Activated CD8-positive, alpha-beta memory T cell treated with anti-CD3 and anti-CD28 coated beads for 4 hours (primary cell): Measurements from ENCODE around the gene IZUMO3.
"Not testable (repeated sequence)": the region's sequence is repeated elsewhere in the genome, so short reads cannot be mapped to it uniquely, and the experiment has no call there.

Experiments used
- DNase-seq, 2 donors: peaks; one replicate each; pipeline ENCODE4 v3.0.0-alpha.2; 2020; ENCODE audit warnings: low read depth in 2 of 2

Gene IZUMO3, protein sequence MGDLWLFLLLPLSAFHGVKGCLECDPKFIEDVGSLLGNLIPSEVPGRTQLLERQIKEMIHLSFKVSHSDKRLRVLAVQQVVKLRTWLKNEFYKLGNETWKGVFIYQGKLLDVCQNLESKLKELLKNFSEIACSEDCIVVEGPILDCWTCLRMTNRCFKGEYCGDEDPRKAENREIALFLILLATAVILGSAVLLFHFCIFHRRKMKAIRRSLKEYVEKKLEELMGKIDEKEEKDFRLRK

DNA sequence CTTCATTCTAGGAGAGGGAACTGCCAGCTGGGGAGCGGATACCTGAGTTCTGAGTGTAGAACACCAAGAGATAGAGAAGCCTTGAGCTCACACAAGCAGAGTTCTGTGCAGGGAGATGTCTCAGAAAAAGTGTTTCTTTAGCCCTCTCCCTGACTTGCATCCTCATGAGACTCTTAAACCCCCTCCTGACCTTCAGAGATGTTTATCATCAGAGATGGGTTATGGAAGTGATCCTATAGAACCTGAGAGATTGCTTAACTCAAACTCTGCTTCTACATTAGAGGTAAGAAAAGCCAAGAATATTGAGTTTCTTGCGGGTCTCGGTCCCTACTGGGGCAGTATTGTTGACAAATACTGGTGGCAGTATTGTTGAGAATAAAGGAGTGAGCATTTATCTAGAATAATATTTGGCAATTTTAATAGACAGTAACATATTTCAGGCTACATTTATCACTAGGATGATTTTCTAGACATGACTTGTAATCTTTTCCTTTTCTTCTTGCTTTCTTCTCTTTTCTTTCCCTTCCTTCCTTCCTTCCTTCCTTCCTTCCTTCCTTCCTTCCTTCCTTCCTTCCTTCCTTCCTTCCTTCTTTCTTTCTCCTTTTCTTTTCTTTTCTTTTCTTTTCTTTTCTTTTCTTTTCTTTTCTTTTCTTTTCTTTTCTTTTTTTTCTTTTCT is at the start of gene IZUMO3:
IZUMO3 (minus strand) TSS at position 51 of the 676 bp plus-strand sequence. CDS start 248 bp downstream, outside the sequence.
- DNase-seq: no peak

DNA sequence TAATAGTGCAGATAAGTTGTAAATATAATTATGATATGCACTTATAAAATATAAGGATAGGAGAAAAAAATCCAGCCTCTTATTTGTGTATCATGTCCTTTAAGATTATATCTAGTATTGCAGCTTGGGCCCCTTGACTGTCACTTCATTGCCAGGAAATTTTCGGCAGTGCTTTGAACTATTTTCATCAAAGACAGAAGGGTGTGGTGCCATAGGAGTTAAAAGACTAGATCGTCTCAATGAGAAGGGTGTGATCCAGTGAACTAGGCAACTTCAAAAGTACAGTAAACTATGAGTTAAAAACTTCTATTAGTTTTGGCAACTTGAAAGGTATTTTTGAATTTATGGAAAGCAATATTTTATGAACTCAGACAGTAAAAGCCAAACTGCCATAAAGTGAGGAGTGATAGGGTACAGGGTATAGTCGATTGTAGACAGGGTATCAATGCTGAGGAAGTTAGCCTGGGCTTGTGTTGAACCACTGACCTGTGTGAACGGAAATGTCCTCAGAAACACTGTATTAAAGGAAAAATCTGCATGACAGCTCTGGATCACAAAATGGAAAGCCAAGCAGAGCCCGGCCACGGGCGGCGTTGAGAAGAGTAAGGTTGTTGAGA is 48.6 kb upstream of the IZUMO3 start:
- no peak for DNase-seq

DNA sequence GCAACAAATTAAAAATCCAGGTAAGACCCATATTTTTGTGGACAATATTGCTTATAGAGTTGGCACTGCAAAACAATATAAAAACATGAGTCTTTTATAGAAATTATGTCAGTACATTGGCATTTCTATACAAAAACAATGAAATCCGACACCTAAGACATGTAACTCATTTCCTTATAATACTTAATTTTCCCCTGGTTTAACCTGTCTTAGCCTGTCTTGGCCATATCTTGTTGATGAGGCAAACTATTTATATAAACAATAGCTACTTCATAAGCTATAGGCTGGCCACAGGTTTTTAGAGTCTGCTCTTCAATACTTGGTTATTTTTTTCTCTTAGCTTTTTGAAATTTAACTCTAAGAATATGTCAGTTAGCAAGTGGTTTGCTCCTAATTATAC is 44.7 kb upstream of the IZUMO3 start:
- DNase-seq: no peak

- no peak for DNase-seq
These were observed 42.2 kb upstream of the IZUMO3 start for GRCh38 chr9:24587883-24588282.

- DNase-seq: no peak
These were observed 36.7 kb upstream of the IZUMO3 start for GRCh38 chr9:24582146-24583126.

DNA sequence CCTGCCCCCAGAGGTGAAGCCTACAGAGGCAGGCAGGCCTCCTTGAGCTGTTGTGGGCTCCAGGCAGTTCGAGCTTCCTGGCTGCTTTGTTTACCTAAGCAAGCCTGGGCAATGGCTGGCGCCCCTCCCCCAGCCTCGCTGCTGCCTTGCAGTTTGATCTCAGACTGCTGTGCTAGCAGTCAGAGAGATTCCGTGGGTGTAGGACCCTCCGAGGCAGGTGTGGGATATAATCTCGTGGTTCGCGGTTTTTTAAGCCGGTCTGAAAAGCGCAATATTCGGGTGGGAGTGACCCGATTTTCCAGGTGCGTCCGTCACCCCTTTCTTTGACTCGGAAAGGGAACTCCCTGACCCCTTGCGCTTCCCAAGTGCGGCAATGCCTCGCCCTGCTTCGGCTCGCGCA is 34.3 kb upstream of the IZUMO3 start:
- DNase-seq: not testable (repeated sequence)

DNA sequence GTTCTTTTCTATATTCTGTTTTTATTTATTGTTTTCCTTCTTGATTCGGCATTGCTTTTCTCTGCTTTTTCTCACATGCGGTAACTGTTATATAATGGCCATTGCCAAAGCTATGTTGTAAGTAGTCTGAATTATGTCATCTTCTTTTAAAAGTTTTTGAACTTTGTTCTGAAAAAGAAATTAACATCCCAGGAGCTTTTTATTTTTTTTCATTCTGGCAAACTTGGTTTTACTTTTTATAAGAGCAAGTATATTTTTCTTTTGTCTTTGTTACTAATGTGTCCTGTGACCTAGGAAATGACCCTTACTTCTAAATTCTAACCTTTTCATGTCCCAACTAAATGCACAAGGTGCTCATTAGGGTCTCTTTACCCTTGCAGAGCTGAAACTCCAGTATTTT is 26.7 kb upstream of the IZUMO3 start:
- DNase-seq: no peak

DNA sequence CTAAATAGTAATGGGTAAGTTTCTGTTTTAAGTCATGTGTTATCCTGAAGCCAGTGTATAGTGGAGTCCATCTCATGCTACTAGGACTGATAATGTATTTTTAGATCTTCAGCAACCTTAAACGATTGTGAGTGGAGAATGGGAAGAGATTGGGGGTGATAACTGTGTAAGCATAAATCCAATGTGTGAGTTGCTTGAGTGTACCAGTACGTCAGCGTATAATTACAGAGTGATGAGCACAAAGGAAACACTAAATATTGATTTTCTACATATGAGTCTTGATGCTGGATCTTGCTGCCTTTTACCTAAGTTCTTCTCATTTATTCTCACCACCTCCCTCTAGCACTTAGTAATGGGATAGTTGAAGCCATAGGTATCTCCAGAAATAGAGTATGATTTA is 16.3 kb upstream of the IZUMO3 start:
- DNase-seq: no peak

DNA sequence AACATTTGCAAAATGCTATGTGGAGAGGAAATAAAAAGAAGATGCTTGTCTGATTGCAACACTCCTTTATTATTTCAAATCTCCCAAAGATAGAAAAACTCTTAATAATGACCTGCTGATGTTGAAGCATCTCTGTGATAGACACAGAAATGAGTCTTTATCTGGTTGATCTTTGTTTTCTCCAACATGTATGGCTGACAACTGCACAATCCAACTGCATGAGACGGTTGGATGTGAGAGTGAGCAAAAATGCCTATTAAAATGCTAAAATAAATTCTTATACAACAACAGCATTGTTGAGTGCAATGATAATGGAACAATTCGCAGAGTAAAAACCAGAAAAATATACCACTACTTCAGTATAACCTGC is 7.5 kb upstream of the IZUMO3 start:
- DNase-seq: no peak

GRCh38 chr9:24552526-24553182 is 7.0 kb upstream of the IZUMO3 start:
- DNase-seq: no peak

DNA sequence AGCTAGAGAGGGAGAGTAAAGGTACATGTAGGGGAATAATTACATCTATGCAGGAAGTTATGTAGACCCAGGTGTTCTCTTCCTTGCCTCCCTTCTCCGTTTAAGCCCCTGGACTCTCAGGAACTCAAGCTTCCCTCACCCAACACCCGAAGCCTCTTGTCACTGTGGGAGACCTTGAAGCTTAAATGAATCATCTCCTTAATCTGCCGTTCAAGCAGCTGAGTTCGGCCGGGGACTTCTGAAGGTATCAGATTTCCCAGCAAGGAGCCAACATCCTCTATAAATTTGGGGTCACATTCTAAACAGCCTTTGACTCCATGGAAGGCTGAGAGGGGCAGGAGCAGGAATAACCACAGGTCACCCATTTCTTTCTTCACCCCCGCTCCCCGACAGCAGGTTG is 412 bp downstream of the IZUMO3 start:
- DNase-seq: no peak

DNA sequence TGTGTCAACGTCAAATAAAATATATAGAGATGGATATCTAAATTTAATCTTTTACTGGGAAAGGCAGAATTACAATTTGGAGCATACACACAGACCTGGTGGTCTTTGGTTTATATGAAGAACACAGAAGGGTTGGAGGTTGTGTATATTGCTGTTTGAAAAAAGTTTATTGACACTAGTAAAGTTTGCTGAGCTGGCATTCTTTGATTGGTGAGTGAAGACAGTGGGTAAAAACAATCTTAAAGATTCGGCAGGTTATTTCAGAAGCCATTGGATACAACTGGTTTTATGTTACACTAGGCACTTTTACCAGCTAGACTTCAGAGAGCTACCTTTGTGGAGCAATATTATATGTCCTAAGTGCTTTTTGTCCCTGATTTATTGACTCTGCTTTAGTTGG is 27.2 kb downstream of the IZUMO3 start:
- DNase-seq: no peak

- no peak for DNase-seq
These were observed 29.2 kb downstream of the IZUMO3 start for GRCh38 chr9:24516463-24516862.

GRCh38 chr9:24509850-24510249 is 35.8 kb downstream of the IZUMO3 start:
- no peak for DNase-seq

DNA sequence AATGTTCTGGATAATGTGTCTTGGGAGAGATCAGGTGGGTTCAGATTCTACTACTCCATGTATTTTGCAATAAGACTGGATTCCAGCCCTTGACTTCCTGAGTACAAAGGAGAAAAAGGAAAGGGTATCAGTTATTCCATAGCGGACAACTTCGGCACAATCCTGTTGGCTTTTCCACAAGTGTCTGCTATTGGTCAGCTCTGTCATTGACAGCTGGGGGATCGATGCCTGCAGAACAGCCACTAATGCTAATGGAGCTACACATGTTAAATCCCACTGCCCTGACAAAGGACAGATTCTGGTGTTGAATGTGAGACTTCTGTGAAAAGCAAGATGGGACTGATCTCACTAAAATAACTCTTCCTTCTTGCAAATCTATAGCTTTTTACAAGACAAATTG is 41.2 kb downstream of the IZUMO3 start:
- no peak for DNase-seq

- no peak for DNase-seq
These were observed 43.3 kb downstream of the IZUMO3 start for GRCh38 chr9:24502206-24502937.

GRCh38 chr9:24500761-24501160 is 44.9 kb downstream of the IZUMO3 start:
- no peak for DNase-seq

DNA sequence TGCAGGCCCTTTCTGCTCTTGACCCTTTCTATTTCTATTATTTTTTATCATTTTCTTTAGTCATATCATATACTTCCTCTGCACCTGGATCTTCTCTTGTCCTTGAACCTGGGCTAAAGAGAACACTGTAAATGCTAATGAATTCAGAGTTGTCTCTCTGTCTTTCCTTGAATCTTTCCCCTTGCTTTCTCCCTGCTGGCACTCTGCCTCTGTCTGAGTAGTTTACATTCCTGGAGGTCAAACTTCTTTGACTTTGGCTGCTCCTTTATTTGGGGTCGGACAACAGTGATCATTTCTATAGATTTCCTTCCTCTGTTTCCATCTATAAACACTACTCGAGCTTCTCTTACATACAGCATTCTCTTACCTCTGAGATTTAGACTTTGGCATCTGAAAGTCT is 47.1 kb downstream of the IZUMO3 start:
- no peak for DNase-seq

- no peak for DNase-seq
These were observed 48.0 kb downstream of the IZUMO3 start for GRCh38 chr9:24497671-24498070.
